NCI-H526 (cell line): ENCODE measurements around the gene MPPED1.

Experiments used
- DNase-seq, 2 experiments: peaks; one replicate each; lab custom pipeline; 2025; lab: John Stamatoyannopoulos, UW

Gene MPPED1

GRCh38 chr22:43393132-43393843 lies 18.5 kb upstream of the MPPED1 start:
- DNase-seq, result no peak

- no peak for DNase-seq
These were observed 17.9 kb upstream of the MPPED1 start for GRCh38 chr22:43393844-43394474.

DNA sequence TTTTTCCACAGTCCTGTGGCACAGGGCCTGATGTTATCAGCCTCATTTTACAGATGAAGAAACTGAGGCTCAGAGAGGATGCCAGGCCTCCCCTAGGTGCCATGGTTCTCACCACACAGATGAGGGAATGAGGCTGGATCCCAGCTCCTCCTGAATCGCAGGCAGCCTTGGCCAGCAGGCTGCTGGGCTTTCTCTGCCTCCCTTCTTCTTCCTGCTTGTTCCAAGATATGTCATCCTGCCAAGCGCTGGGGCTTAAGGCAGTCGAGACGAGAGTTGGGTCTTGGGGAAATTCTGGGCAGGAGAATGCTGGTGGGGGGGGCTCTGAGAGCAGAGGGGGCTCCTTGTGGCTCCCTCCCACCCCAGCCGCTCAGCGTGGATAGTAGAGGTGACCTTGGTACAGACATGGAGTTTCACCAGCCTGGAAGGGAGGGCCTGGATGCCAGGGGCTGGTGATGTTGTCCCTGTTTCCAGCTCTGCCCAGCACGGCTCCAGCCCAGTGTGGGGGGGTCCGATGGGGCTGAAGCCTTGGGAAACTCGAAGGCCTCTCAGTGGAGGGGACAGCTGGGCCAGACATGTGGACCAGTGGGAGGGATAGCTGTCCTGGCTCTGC lies 16.6 kb upstream of the MPPED1 start:
- DNase-seq, result no peak

- DNase-seq, result no peak
These were observed 15.4 kb upstream of the MPPED1 start for GRCh38 chr22:43396321-43396933.

GRCh38 chr22:43396934-43397457 lies 14.8 kb upstream of the MPPED1 start:
- no peak for DNase-seq

GRCh38 chr22:43397766-43398165 lies 14.0 kb upstream of the MPPED1 start:
- DNase-seq, result no peak

GRCh38 chr22:43398246-43398645 lies 13.6 kb upstream of the MPPED1 start:
- no peak for DNase-seq

- no peak for DNase-seq
These were observed 12.9 kb upstream of the MPPED1 start for GRCh38 chr22:43398910-43399309.

GRCh38 chr22:43399338-43399979 lies 12.4 kb upstream of the MPPED1 start:
- DNase-seq, result no peak

DNA sequence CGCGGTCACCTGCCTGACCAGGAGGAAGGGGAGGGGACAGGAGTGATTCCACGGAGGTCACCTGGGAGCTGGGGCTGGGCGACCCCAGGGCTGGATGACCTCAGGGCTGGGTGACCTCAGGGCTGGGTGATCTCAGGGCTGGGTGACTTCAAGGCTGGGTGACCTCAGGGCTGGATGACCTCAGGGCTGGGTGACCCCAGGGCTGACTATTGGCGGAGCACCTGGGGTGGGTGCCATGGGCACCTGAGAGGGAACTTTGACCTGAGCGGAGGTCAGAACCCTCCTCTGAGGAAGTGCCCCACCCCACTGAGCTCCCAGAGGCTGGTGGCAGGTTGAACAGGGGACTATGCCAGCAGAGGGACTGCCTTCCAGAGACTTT lies 11.8 kb upstream of the MPPED1 start:
- no peak for DNase-seq

- no peak for DNase-seq
These were observed 11.4 kb upstream of the MPPED1 start for GRCh38 chr22:43400449-43400848.

GRCh38 chr22:43401233-43401632 lies 10.6 kb upstream of the MPPED1 start:
- DNase-seq, result no peak

- no peak for DNase-seq
These were observed 10.2 kb upstream of the MPPED1 start for GRCh38 chr22:43401661-43402060.

GRCh38 chr22:43402128-43402527 lies 9.7 kb upstream of the MPPED1 start:
- no peak for DNase-seq

DNA sequence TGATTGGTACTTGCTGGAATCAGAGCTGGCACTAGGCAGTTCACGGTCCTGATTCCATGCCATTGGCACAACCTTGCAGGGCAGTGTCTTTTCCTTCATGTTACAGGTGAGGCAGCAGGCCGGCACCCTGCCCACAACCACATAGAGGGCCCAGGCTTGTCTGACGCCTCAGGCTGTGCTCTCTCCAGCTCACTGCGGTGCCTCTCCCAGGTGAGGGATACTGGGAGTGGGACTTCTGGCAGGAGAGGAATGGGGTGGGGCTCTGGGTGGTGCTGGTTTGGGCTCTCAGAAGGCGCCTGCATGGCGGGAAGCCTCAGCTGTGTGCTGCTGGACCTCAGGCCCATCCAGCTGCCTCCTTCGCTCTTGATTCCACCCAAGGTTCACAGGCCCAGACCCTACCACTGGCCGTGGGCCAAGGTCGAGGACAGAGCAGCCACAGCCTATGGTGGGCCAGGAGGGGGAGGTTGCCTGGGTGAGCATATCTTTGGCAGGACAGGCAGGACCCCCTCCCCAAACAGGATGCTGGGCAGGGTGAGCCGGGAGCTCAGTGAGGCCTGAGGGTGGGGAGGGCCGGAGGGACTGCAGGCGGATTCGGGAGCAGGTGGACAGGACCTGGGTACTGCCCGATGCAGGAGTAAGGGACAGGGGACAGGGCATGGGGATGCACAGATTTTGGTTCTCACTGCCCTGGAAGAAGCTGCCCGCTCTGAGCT lies 7.0 kb upstream of the MPPED1 start:
- DNase-seq, result peak; percentile 60 to 74

DNA sequence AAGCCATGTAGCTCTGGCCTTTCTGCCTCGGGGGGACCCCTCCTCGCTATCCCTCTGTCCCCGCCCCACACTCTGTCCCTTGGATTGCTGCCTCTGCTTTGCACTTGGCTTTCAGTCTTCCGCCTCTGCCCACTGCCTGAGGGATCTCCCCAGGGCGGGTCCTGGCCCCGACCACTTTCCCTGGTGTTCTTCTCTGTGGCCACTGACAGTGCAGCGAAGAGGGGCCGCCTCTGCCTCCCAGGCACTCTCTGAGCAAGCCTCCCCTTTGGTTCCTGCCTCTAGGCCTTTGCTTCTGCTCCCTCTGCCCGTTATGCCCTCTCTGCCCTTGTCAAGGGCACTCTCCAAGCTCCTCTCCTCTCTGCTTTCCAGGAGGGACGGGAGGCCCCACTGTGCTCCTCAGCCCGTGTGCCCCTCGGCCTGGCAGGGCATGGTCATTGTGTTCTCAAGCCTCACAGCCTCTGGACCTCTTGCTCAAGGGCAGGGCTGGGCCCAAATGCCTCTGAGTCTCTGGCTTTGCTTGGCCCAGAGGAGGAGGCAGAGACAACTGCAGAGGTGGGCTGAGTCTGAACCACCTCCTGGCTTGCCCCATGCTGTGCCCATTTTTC lies 5.5 kb upstream of the MPPED1 start:
- no peak for DNase-seq

- DNase-seq, result no peak
These were observed 4.2 kb upstream of the MPPED1 start for GRCh38 chr22:43407591-43407990.

- no peak for DNase-seq
These were observed 3.8 kb upstream of the MPPED1 start for GRCh38 chr22:43408009-43408408.

GRCh38 chr22:43409046-43409445 lies 2.8 kb upstream of the MPPED1 start:
- DNase-seq, result no peak

- DNase-seq, result no peak
These were observed 2.0 kb upstream of the MPPED1 start for GRCh38 chr22:43409800-43410199.
